HepG2 (cell line): ENCODE results near the gene DAD1. TPM values are rescaled to one million over a fixed set of nuclear protein-coding genes. Genes with fewer than 3 reads are reported as not detected.

ENCODE experiments used
- ATAC-seq: fragments of 200-7000 bp; cut with Tn5 transposase; 3 replicates; pipeline ENCODE4 v1.9.1; 2020; ENCODE audit warnings: mild to moderate bottlenecking, moderate library complexity
- BruUV-seq: library from RNA; stranded (reverse); fragments of 400-500 nt; replicated peaks from 2 replicates; lab custom pipeline; 2021; lab: Mats Ljungman, UMichigan
- CTCF ChIA-PET: fragments of 300-600 bp; formaldehyde crosslinking; extraction: SDS; loops from one replicate; lab custom pipeline; 2021; ENCODE audit warnings: low total read pairs, inconsistent platforms, low intra/inter-chr PET ratio; lab: Yijun Ruan, JAX
- POLR2A ChIA-PET: fragments of 350-600 bp; sonication (Branson Sonifier 250); formaldehyde crosslinking; loops from one replicate; lab custom pipeline; 2020; ENCODE audit warnings: antibody characterized with exemption, inconsistent platforms; lab: Yijun Ruan, JAX
- DNase-seq: peaks from one replicate; pipeline ENCODE4 v3.0.0-alpha.2; 2015; ENCODE audit warnings: low spot score
- FAIRE-seq: peaks from 3 replicates; lab custom pipeline; 2011; peaks lifted over from hg19 to GRCh38; lab: Jason Lieb, UNC
- H2AFZ ChIP-seq: one replicate; pipeline ENCODE4 v1.6.1; 2011; ENCODE audit warnings: low read length, inconsistent platforms
- H3K27ac ChIP-seq: fragments of 300-600 bp; 3 replicates; pipeline ENCODE4 v1.8.0; 2011; ENCODE audit warnings: mixed run types, mild to moderate bottlenecking, mixed read lengths, low read length, inconsistent platforms; ENCODE audit not compliant: insufficient read depth; ENCODE audit errors: extremely low read length
- H3K27me3 ChIP-seq, 2 experiments: fragments of 200-600 bp in 1 of 2; 2 replicates in 1 of 2; 3 replicates in 1 of 2; pipeline versions ENCODE4 v1.6.0 to v1.8.0; 2011; ENCODE audit warnings: low read length in 2 of 2, mild to moderate bottlenecking in 2 of 2, moderate library complexity in 2 of 2, inconsistent platforms in 1 of 2; ENCODE audit not compliant: insufficient read depth in 2 of 2, control insufficient read depth in 1 of 2
- H3K36me3 ChIP-seq, 2 experiments: fragments of 200-600 bp in 1 of 2; replicated peaks in 1 of 2; 2 replicates in 1 of 2; 3 replicates in 1 of 2; pipeline versions ENCODE4 v1.5.1 to v1.8.0; 2011; ENCODE audit warnings: low read length in 2 of 2, inconsistent platforms in 1 of 2; ENCODE audit not compliant: insufficient read depth in 2 of 2, control insufficient read depth in 1 of 2
- H3K4me1 ChIP-seq: 2 replicates; pipeline ENCODE4 v1.5.1; 2012; ENCODE audit warnings: low read length, inconsistent platforms; ENCODE audit not compliant: insufficient read depth
- H3K4me2 ChIP-seq: 2 replicates; pipeline ENCODE4 v1.6.0; 2011; ENCODE audit warnings: low read depth, low read length, inconsistent platforms
- H3K4me3 ChIP-seq, 3 experiments: fragments of 200-600 bp in 1 of 3; sonication (generic), shearing (Covaris generic) in 1 of 3; replicated peaks in 1 of 3; 2 replicates each; pipeline ENCODE4 v1.5.1; 2011 to 2016; ENCODE audit warnings: low read length in 3 of 3, inconsistent platforms in 2 of 3, low read depth in 2 of 3, mild to moderate bottlenecking in 2 of 3, control low read depth in 1 of 3, mixed read lengths in 1 of 3; ENCODE audit not compliant: insufficient read depth in 1 of 3
- H3K79me2 ChIP-seq: one replicate; pipeline ENCODE4 v1.6.1; 2011; ENCODE audit warnings: low read length, inconsistent platforms; ENCODE audit not compliant: insufficient read depth
- H3K9ac ChIP-seq: 2 replicates; pipeline ENCODE4 v1.6.0; 2011; ENCODE audit warnings: mild to moderate bottlenecking, low read depth, low read length, inconsistent platforms; ENCODE audit not compliant: insufficient read depth
- H3K9me3 ChIP-seq: 2 replicates; pipeline ENCODE4 v1.5.1; 2012; ENCODE audit warnings: mild to moderate bottlenecking, low read length
- H4K20me1 ChIP-seq: 2 replicates; pipeline ENCODE4 v1.6.0; 2011; ENCODE audit warnings: inconsistent platforms, mild to moderate bottlenecking, low read length, moderate library complexity; ENCODE audit not compliant: insufficient read depth
- GLI4 ChIP-seq: sonication (generic); formaldehyde crosslinking; IDR thresholded peaks from 2 replicates; pipeline ENCODE4 v1.5.1; 2020; ENCODE audit warnings: missing genetic modification reagents, mild to moderate bottlenecking, moderate library complexity, borderline replicate concordance
- HDAC1 ChIP-seq: sonication (generic); formaldehyde crosslinking; IDR thresholded peaks from 2 replicates; pipeline ENCODE4 v1.5.1; 2020; ENCODE audit warnings: mild to moderate bottlenecking, missing genetic modification reagents
- IKZF4 ChIP-seq: sonication (generic); formaldehyde crosslinking; IDR thresholded peaks from 2 replicates; pipeline ENCODE4 v1.5.1; 2020; ENCODE audit warnings: borderline replicate concordance, mild to moderate bottlenecking, low read depth, missing genetic modification reagents; ENCODE audit errors: not compliant biosample characterization
- LCORL ChIP-seq, 2 experiments: fragments of 450-650 bp in 1 of 2; sonication (generic) in 1 of 2; formaldehyde crosslinking in 1 of 2; IDR thresholded peaks; 2 replicates each; pipeline versions ENCODE4 v1.5.0 to v1.6.1; 2017 to 2020; ENCODE audit warnings: antibody characterized with exemption in 1 of 2, missing genetic modification reagents in 1 of 2
- NCOA1 ChIP-seq: sonication (generic); formaldehyde crosslinking; IDR thresholded peaks from 2 replicates; pipeline ENCODE4 v1.9.0; 2021; ENCODE audit warnings: missing genetic modification reagents
- SRSF9 ChIP-seq: fragments of 200-400 bp; formaldehyde crosslinking; IDR thresholded peaks from 2 replicates; pipeline ENCODE4 v1.6.1; 2018; ENCODE audit warnings: borderline replicate concordance, mild to moderate bottlenecking, low read depth, low read length; ENCODE audit not compliant: insufficient read depth, poor library complexity, severe bottlenecking
- TAF1 ChIP-seq: sonication (generic); formaldehyde crosslinking; IDR thresholded peaks from 2 replicates; pipeline ENCODE4 v1.4.0; 2020; ENCODE audit warnings: missing genetic modification reagents
- ZBTB7A ChIP-seq: sonication (generic); formaldehyde crosslinking; IDR thresholded peaks from 2 replicates; pipeline ENCODE4 v1.8.0; 2022; ENCODE audit warnings: mild to moderate bottlenecking, missing genetic modification reagents
- ZEB1 ChIP-seq: IDR thresholded peaks from 2 replicates; pipeline ENCODE4 v1.6.1; 2012; ENCODE audit warnings: mild to moderate bottlenecking, low read depth, inconsistent platforms; ENCODE audit not compliant: insufficient replicate concordance
- ZFX ChIP-seq: sonication (generic); formaldehyde crosslinking; IDR thresholded peaks from 2 replicates; pipeline ENCODE4 v1.4.0; 2020; ENCODE audit warnings: mild to moderate bottlenecking, low read depth, missing genetic modification reagents, moderate library complexity
- ZMYM4 ChIP-seq: sonication (generic); formaldehyde crosslinking; IDR thresholded peaks from 2 replicates; pipeline ENCODE4 v1.8.1; 2023; ENCODE audit warnings: mild to moderate bottlenecking, missing genetic modification reagents
- ZNF17 ChIP-seq: sonication (generic); formaldehyde crosslinking; IDR thresholded peaks from 2 replicates; pipeline ENCODE4 v1.5.0; 2020; ENCODE audit warnings: mild to moderate bottlenecking, missing genetic modification reagents
- ZNF350 ChIP-seq: sonication (generic); formaldehyde crosslinking; IDR thresholded peaks from 2 replicates; pipeline ENCODE4 v1.4.0; 2020; ENCODE audit warnings: mild to moderate bottlenecking, low read depth, missing genetic modification reagents, borderline replicate concordance
- ZNF414 ChIP-seq: sonication (generic); formaldehyde crosslinking; IDR thresholded peaks from 2 replicates; pipeline ENCODE4 v1.5.0; 2020; ENCODE audit warnings: missing genetic modification reagents
- ZNF460 ChIP-seq: sonication (generic); formaldehyde crosslinking; IDR thresholded peaks from 2 replicates; pipeline ENCODE4 v1.5.1; 2020; ENCODE audit warnings: missing genetic modification reagents, mild to moderate bottlenecking, borderline replicate concordance
- ZNF468 ChIP-seq: sonication (generic); formaldehyde crosslinking; IDR thresholded peaks from 2 replicates; pipeline ENCODE4 v1.8.0; 2022; ENCODE audit warnings: mild to moderate bottlenecking, moderate library complexity, missing genetic modification reagents
- ZNF549 ChIP-seq: sonication (generic); formaldehyde crosslinking; IDR thresholded peaks from 2 replicates; pipeline ENCODE4 v1.5.0; 2020; ENCODE audit warnings: missing genetic modification reagents
- ZNF605 ChIP-seq: sonication (generic); formaldehyde crosslinking; IDR thresholded peaks from 2 replicates; pipeline ENCODE4 v1.8.0; 2022; ENCODE audit warnings: mild to moderate bottlenecking, missing genetic modification reagents
- ZNF737 ChIP-seq: sonication (generic); formaldehyde crosslinking; IDR thresholded peaks from 2 replicates; pipeline ENCODE4 v1.5.0; 2020; ENCODE audit warnings: missing genetic modification reagents, mild to moderate bottlenecking, borderline replicate concordance
- ZUFSP ChIP-seq: sonication (generic); formaldehyde crosslinking; IDR thresholded peaks from 2 replicates; pipeline ENCODE4 v1.9.0; 2021; ENCODE audit warnings: missing genetic modification reagents, mild to moderate bottlenecking, borderline replicate concordance
- WGBS: methylation state at CpG from one replicate; pipeline ENCODE4 v1.1.6; 2017; ENCODE audit warnings: low lambda C conversion rate; 5-methylcytosine and 5-hydroxymethylcytosine counted together
- in situ Hi-C: cut with HindIII; loops from 2 replicates; pipeline ENCODE4 v1.10.0; 2017; ENCODE audit warnings: low pct_unique_long_range_greater_than_20kb; ENCODE audit not compliant: extremely low pct_ligation_motif_present
- intact Hi-C: fragments of 100-400 bp; cut with micrococcal nuclease; formaldehyde crosslinking; loops from one replicate; pipeline ENCODE4 v1.10.0; 2022; ENCODE audit not compliant: unreplicated experiment
- polyA plus RNA-seq, 8 experiments: library from polyadenylated mRNA; depleted of rRNA in 3 of 8; stranded (reverse) in 7 of 8; unstranded in 1 of 8; fragments of >200 nt; fragmentation: Illumina TruSeq in 4 of 8; extraction: Trizol in 4 of 8; gene quantifications; 2 replicates each; pipeline versions ENCODE4 v1.2.1 to v1.2.3, GENCODE V29; 2011 to 2016; ENCODE audit warnings: low read depth in 4 of 8, missing spikeins in 1 of 8, mixed read lengths in 1 of 8; ENCODE audit not compliant: insufficient read depth in 1 of 8
- total RNA-seq, 5 experiments: library from RNA; depleted of rRNA; stranded (reverse); fragments of >200 nt; fragmentation: Illumina TruSeq; extraction: Trizol; gene quantifications; 2 replicates each; pipeline ENCODE4 v1.2.3, GENCODE V29; 2016; ENCODE audit warnings: low read depth in 1 of 5
- TF ChIP-seq, protein P1 (sequence below): sonication (generic); formaldehyde crosslinking; IDR thresholded peaks from 2 replicates; pipeline ENCODE4 v1.8.1; 2023; ENCODE audit warnings: mild to moderate bottlenecking, missing genetic modification reagents, borderline replicate concordance

DAD1 gene
- total and polyA plus RNA-seq, 2 of the 13 experiments (the other 11 are each of a cell fraction or from before 2014, with no cell fraction given) = 558 to 626 TPM

- Histone ChIP-seq H3K36me3 (no peaks in the 10 kb centered on the region), H3K79me2 (no peaks in the 10 kb centered on the region), H3K4me3 (peak overlapping the region in 1 of 3 experiments; percentile 38; a peak in 2 of 6 replicates), H3K9ac (no peak overlapping the region), H3K4me1 (peaks cover 70% of the 10 kb centered on the region), H3K9me3 (no peaks in the 10 kb centered on the region), H3K27ac (no peak overlapping the region), H4K20me1 (no peaks in the 10 kb centered on the region), H3K4me2 (peak overlapping the region; percentile 80), H3K27me3 (peaks cover 7 to 35% of the 10 kb centered on the region in 2 experiments; a peak in 4 of 5 replicates), H2AFZ (peak overlapping the region; percentile 52)
- BruUV-seq = no TSS peak
- CTCF ChIA-PET = interaction anchor here (0.8 to 7.7 kb wide), 32 partner anchors 11 to 511 kb away, joined by 3 to 200 read pairs (median 8); partner anchors contain the start of genes ABHD4, AJUBA, CDH24 and DAD1
- ATAC-seq (no peak), FAIRE-seq (no peak), DNase-seq (no peak)
- in situ Hi-C loops (loop anchor here (5.0 kb wide), 3 partner anchors 94 to 494 kb away; no protein-coding TSS in a partner anchor), intact Hi-C loops (loop anchor here (1.0 to 5.0 kb wide), 13 partner anchors 12 to 500 kb away; partner anchors contain the start of genes DAD1, OR6J1 and OXA1L)
- 40% methylated on average over 1 of the region's 1 CpG for WGBS
- POLR2A ChIA-PET = interaction anchor here (0.8 kb wide), 1 partner anchor 209 kb away, joined by 5 read pairs; the partner anchor contains the start of gene OXA1L
- TF ChIP-seq ZNF605 (CRISPR knock-in tag) (no peak), ZEB1 (no peak), ZNF414 (CRISPR knock-in tag) (0 out of 2 replicates have a peak, but pooled peaks have one; percentile 49), TAF1 (CRISPR knock-in tag) (no peak), ZNF737 (CRISPR knock-in tag) (0 out of 2 replicates have a peak, but pooled peaks have one; percentile 10), ZNF468 (CRISPR knock-in tag) (no peak), SRSF9 (no peak), IKZF4 (CRISPR knock-in tag) (peak; percentile 16), ZMYM4 (CRISPR knock-in tag) (0 out of 2 replicates have a peak, but pooled peaks have one; percentile 10), ZBTB7A (CRISPR knock-in tag) (0 out of 2 replicates have a peak, but pooled peaks have one; percentile 12), NCOA1 (peak; percentile 40; the same call in 1 of the 2 replicates), ZNF460 (CRISPR knock-in tag) (no peak), ZNF17 (CRISPR knock-in tag) (no peak), GLI4 (0 out of 2 replicates have a peak, but pooled peaks have one; percentile 25), ZUFSP (CRISPR knock-in tag) (no peak), ZNF350 (CRISPR knock-in tag) (no peak), HDAC1 (CRISPR knock-in tag) (no peak), LCORL (IDR thresholded peaks at IDR 0.05) (no peak), LCORL (CRISPR knock-in tag; IDR thresholded peaks at IDR 0.05) (peak; percentile 24; the same call in 1 of the 2 replicates), ZFX (CRISPR knock-in tag) (no peak), ZNF549 (no peak)
- TF ChIP-seq, protein P1, sequence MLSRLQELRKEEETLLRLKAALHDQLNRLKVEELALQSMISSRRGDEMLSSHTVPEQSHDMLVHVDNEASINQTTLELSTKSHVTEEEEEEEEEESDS (CRISPR knock-in tag) = no peak
Observed at GRCh38 chr14:22557846-22558220, 31.2 kb downstream of the DAD1 start.
